Measurements from ENCODE around the gene IL4I1.

The IL4I1 gene

GRCh38 chr19:49923055-49924003 is 26.6 kb upstream of the IL4I1 start:
- H3K4me3 ChIP-seq (ENCODE audit: insufficient read length, low read depth), result no peak overlapping the region
- no peaks in the 10 kb centered on the region for H3K27me3 ChIP-seq (ENCODE audit: insufficient read depth, insufficient read length)
- peaks cover 84% of the 10 kb centered on the region for H3K36me3 ChIP-seq (ENCODE audit: insufficient read depth, insufficient read length, low read length)
- H3K9ac ChIP-seq (ENCODE audit: insufficient read length, low read depth), result peak overlapping the region; percentile 50
- DNase-seq (ENCODE audit: low read depth, low spot score), result no peak
- no peaks in the 10 kb centered on the region for H3K9me3 ChIP-seq (ENCODE audit: insufficient read depth, low read length)
- TF ChIP-seq ZNF274 (IDR thresholded peaks at IDR 0.05; ENCODE audit: low read depth, low read length) (no peak), SUZ12 (IDR thresholded peaks at IDR 0.05; ENCODE audit: extremely low read depth, insufficient read depth, insufficient read length) (no peak), YY1 (IDR thresholded peaks at IDR 0.05; ENCODE audit: insufficient read depth, insufficient read length) (no peak)
- H3K4me1 ChIP-seq (ENCODE audit: insufficient read depth, insufficient read length), result peaks cover 41% of the 10 kb centered on the region

GRCh38 chr19:49921871-49922795 is 25.4 kb upstream of the IL4I1 start:
- TF ChIP-seq ZNF274 (IDR thresholded peaks at IDR 0.05; ENCODE audit: low read depth, low read length) (no peak), YY1 (IDR thresholded peaks at IDR 0.05; ENCODE audit: insufficient read depth, insufficient read length) (no peak), SUZ12 (IDR thresholded peaks at IDR 0.05; ENCODE audit: extremely low read depth, insufficient read depth, insufficient read length) (no peak)
- peaks cover 86% of the 10 kb centered on the region for H3K36me3 ChIP-seq (ENCODE audit: insufficient read depth, insufficient read length, low read length)
- H3K9ac ChIP-seq (ENCODE audit: insufficient read length, low read depth), result no peak overlapping the region

GRCh38 chr19:49920624-49921363 is 24.1 kb upstream of the IL4I1 start:
- Histone ChIP-seq H3K27me3 (ENCODE audit: insufficient read depth, insufficient read length) (no peaks in the 10 kb centered on the region), H3K9me3 (ENCODE audit: insufficient read depth, low read length) (no peaks in the 10 kb centered on the region), H3K4me3 (ENCODE audit: insufficient read length, low read depth) (no peak overlapping the region), H3K36me3 (ENCODE audit: insufficient read depth, insufficient read length, low read length) (peaks cover 84% of the 10 kb centered on the region), H3K4me1 (ENCODE audit: insufficient read depth, insufficient read length) (peaks cover 33% of the 10 kb centered on the region), H3K9ac (ENCODE audit: insufficient read length, low read depth) (no peak overlapping the region)
- DNase-seq (ENCODE audit: low read depth, low spot score), result no peak
- no peak for TF ChIP-seq YY1 (IDR thresholded peaks at IDR 0.05; ENCODE audit: insufficient read depth, insufficient read length)
- no peak for TF ChIP-seq ZNF274 (IDR thresholded peaks at IDR 0.05; ENCODE audit: low read depth, low read length)
- no peak for TF ChIP-seq SUZ12 (IDR thresholded peaks at IDR 0.05; ENCODE audit: extremely low read depth, insufficient read depth, insufficient read length)

More at GRCh38 chr19:49921871-49922795, 25.4 kb upstream of the IL4I1 start:
- Histone ChIP-seq H3K4me3 (ENCODE audit: insufficient read length, low read depth) (no peak overlapping the region), H3K9me3 (ENCODE audit: insufficient read depth, low read length) (no peaks in the 10 kb centered on the region), H3K4me1 (ENCODE audit: insufficient read depth, insufficient read length) (peaks cover 36% of the 10 kb centered on the region), H3K27me3 (ENCODE audit: insufficient read depth, insufficient read length) (no peaks in the 10 kb centered on the region)
- no peak for DNase-seq (ENCODE audit: low read depth, low spot score)

GRCh38 chr19:49918089-49918488 is 21.4 kb upstream of the IL4I1 start:
- no peaks in the 10 kb centered on the region for H3K9me3 ChIP-seq (ENCODE audit: insufficient read depth, low read length)
- no peak overlapping the region for H3K9ac ChIP-seq (ENCODE audit: insufficient read length, low read depth)
- DNase-seq (ENCODE audit: low read depth, low spot score), result no peak
- H3K36me3 ChIP-seq (ENCODE audit: insufficient read depth, insufficient read length, low read length), result peaks cover 85% of the 10 kb centered on the region
- H3K4me1 ChIP-seq (ENCODE audit: insufficient read depth, insufficient read length), result peaks cover 22% of the 10 kb centered on the region
- TF ChIP-seq ZNF274 (IDR thresholded peaks at IDR 0.05; ENCODE audit: low read depth, low read length) (no peak), SUZ12 (IDR thresholded peaks at IDR 0.05; ENCODE audit: extremely low read depth, insufficient read depth, insufficient read length) (no peak), YY1 (IDR thresholded peaks at IDR 0.05; ENCODE audit: insufficient read depth, insufficient read length) (no peak)
- no peaks in the 10 kb centered on the region for H3K27me3 ChIP-seq (ENCODE audit: insufficient read depth, insufficient read length)
- no peak overlapping the region for H3K4me3 ChIP-seq (ENCODE audit: insufficient read length, low read depth)

- H3K36me3 ChIP-seq (ENCODE audit: insufficient read depth, insufficient read length, low read length), result peaks cover 84% of the 10 kb centered on the region
- TF ChIP-seq YY1 (IDR thresholded peaks at IDR 0.05; ENCODE audit: insufficient read depth, insufficient read length) (no peak), ZNF274 (IDR thresholded peaks at IDR 0.05; ENCODE audit: low read depth, low read length) (no peak), SUZ12 (IDR thresholded peaks at IDR 0.05; ENCODE audit: extremely low read depth, insufficient read depth, insufficient read length) (no peak)
- DNase-seq (ENCODE audit: low read depth, low spot score), result no peak
- peak overlapping the region; percentile 8 for H3K9ac ChIP-seq (ENCODE audit: insufficient read length, low read depth)
- no peak overlapping the region for H3K4me3 ChIP-seq (ENCODE audit: insufficient read length, low read depth)
- no peaks in the 10 kb centered on the region for H3K27me3 ChIP-seq (ENCODE audit: insufficient read depth, insufficient read length)
- peaks cover 17% of the 10 kb centered on the region for H3K4me1 ChIP-seq (ENCODE audit: insufficient read depth, insufficient read length)
- H3K9me3 ChIP-seq (ENCODE audit: insufficient read depth, low read length), result no peaks in the 10 kb centered on the region
Observed at GRCh38 chr19:49916839-49917733, 20.4 kb upstream of the IL4I1 start.

GRCh38 chr19:49915271-49915670 is 18.6 kb upstream of the IL4I1 start:
- TF ChIP-seq YY1 (IDR thresholded peaks at IDR 0.05; ENCODE audit: insufficient read depth, insufficient read length) (no peak), SUZ12 (IDR thresholded peaks at IDR 0.05; ENCODE audit: extremely low read depth, insufficient read depth, insufficient read length) (no peak), ZNF274 (IDR thresholded peaks at IDR 0.05; ENCODE audit: low read depth, low read length) (no peak)
- Histone ChIP-seq H3K9ac (ENCODE audit: insufficient read length, low read depth) (no peak overlapping the region), H3K4me3 (ENCODE audit: insufficient read length, low read depth) (no peak overlapping the region), H3K9me3 (ENCODE audit: insufficient read depth, low read length) (no peaks in the 10 kb centered on the region), H3K27me3 (ENCODE audit: insufficient read depth, insufficient read length) (no peaks in the 10 kb centered on the region), H3K4me1 (ENCODE audit: insufficient read depth, insufficient read length) (peaks cover 5% of the 10 kb centered on the region), H3K36me3 (ENCODE audit: insufficient read depth, insufficient read length, low read length) (peaks cover 80% of the 10 kb centered on the region)
- DNase-seq (ENCODE audit: low read depth, low spot score), result no peak
